GM21423 (cell line): ENCODE results near the gene KRT25.
"Not testable (repeated sequence)": the region's sequence is repeated elsewhere in the genome, so short reads cannot be mapped to it uniquely, and the experiment has no call there.

ENCODE experiments used
- ATAC-seq: cut with Tn5 transposase; IDR thresholded peaks from one replicate; pipeline ENCODE4 v1.9.1; 2021; ENCODE audit warnings: mild to moderate bottlenecking, moderate library complexity; ENCODE audit not compliant: unreplicated experiment

Gene KRT25

DNA sequence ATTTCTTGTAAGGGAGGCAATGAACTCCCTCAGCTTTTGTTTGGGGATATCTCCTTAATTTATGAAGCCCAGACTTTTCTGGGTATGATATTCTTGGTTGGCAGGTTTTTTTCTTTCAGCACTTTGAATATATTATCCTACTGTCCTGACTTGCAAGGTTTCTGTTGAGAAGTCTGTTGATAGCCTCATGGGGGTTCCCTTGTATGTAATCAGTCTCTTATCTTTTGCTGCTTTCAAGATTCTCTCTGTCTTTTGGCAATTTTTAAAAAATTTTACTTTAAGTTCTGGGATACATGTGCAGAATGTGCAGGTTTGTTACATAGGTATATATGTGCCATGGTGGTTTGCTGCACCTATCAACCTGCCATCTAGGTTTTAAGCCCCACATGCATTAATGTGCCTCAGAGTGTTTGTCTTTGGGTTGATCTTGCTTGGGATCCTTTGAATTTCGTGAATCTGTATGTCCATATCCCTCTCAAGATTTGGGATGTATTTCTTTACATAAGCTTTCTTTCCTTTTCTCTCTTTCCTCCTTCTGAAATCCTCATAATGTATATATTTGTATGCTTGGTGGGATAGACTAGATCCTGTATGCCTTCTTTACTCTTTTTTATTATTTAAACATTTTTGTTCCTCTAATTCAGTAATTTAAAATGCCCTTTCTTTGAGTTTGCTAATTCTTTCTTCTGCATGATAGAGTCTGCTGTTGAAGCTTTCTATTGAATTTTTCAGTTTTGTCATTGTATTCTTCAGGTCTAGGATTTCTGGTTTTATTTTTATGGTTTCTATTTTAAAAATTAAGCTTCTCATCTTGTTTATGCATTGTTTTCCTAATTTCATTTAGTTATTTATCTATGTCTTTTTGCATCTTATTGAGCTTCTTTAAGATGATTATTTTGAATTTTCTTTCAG, 5.2 kb upstream of the KRT25 start:
- no peak for ATAC-seq

DNA sequence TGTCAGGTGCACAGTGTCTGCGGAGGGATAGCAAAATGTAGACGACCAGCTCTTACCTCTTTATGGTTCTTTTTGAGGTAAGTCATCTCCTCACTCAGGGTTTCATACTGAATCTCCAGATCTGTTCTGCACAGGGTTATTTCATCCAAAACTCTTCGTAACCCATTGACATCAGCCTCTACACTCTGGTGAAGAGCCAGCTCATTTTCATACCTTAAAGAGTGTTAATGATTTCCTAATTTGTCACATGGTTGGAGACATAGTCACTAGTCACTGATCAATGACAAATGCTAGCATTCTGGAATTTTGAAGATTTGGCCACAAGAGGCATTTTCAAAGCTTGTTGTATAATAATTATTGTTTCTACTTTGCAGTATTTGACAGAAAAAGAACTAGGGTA, 1.3 kb downstream of the KRT25 start:
- ATAC-seq: no peak

DNA sequence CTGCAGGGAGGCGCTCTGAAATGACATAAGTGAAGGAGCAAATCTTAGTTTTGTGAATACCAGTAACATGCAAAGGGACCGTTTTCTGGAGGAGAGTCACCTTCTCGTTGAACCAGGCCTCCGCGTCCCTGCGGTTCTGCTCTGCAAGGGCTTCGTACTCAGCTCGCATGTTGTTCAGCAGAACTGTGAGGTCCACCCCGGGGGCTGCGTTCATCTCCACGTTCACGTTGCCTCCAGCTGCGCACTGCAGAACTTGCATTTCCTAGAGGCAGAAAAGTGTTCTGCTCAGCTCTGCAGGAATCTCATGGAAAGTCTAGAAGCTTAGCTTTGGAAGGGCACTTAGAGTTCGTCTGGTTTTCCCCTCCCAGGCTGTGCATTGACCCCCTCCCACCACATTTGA, 4.1 kb downstream of the KRT25 start:
- no peak for ATAC-seq

DNA sequence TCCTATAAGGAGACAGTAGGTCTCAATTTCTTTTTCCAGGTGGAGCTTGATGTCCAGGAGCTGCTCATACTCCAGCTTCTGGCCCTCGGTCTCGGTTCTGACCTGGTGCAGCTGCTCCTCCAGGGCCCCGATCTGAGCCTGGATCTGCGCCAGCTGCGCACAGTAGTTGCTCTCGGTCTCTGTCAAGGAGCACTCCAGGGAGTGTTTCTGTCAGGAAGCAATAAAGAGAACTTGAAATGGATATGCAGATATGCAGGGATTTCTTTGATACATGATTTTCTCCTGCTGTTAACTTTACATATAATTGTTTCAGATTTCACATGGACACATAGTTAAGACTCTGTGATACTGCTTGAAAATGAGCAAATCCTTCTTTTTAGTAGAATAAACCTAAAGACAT, 4.7 kb downstream of the KRT25 start:
- ATAC-seq: no peak

DNA sequence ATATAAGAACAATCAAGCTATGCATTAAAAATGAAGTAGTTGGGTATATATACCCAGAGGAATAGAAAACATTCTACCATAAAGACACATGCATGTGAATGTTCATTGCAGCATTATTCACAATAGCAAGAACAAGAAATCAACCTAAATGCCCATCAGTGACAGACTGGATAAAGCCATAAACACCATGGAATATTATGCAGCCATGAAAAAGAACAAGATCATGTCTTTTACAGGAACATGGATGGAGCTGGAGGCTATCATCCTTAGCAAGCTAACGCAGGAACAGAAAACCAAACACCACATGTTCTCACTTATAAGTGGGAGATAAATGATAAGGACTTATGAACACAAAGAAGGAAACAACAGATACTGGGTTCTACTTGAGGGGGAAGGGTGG, 6.5 kb downstream of the KRT25 start:
- ATAC-seq: not testable (repeated sequence)

DNA sequence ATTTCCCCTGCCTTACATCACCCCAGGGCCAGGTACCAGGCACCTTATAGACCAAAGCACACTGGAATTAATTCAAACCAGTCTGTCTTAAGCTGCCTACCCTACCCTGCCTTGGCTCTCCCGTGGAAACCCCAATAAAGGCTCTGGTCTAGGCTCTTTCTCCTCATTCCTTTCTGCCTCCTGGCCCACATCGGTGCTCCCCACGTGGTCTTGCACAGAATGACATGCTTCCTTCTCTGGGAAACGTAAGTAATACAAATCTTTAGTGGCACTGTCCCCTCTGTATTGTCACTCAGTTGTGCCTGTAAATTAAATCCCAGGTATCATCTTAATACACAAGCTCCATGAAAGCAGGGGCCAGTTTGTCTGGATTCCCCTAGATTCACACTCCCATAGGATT, 16.6 kb downstream of the KRT25 start:
- no peak for ATAC-seq

DNA sequence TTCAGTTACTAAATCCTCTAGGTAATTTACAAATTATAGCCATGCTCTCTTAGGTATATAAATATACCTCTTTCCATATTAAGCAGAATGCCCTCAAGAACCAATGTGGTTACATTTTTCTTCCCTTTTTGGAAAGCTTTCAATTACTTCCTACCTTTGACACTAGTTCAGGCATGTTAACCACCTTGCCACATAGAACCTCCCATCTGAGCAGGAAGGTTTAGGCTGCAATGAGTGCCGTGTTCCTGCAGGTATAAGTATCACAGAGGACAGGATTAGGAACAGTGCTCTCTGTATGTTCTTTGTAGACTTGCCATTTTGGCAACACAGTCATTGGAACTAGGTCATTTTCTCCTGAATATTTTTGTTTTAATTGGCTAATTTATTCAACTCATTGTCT, 20.1 kb downstream of the KRT25 start:
- ATAC-seq: no peak

DNA sequence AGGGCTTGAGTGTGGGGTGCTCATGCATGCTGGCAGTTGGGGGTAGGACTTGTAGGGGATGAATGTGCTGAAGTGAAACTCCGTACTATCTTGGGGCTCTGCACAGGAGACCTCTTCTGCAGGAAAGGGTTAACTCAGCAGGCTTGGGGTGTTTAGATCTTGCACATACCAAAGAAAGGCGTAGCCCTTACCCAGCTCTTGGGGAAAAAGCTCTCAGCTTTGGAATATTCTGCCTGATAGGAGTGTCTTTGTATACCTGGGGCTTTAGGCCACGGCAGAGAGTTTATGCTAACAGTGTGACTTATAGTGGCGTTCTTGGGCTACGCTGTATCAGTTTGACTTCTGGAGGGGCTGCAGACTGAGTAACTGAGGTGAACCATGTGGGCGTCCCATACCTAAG, 21.1 kb downstream of the KRT25 start:
- ATAC-seq: no peak

DNA sequence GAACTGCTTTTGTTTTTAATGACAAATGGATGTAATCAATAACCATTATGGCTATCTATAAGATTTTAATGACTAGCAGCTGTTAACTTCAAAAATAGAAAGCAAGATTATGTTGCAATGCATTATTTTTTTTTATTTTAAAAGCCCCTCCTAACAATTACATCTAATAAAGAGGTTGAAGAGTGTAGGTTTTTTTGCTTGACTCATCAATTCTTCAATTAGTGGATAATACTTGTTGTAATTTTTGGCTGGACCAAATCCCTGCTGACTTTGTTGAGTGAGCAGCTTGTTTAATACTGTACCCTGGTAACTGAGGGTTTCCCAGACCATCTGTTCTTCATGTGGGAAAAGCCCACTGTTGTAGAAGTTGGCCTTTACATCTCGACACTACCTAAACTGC, 24.2 kb downstream of the KRT25 start:
- no peak for ATAC-seq

DNA sequence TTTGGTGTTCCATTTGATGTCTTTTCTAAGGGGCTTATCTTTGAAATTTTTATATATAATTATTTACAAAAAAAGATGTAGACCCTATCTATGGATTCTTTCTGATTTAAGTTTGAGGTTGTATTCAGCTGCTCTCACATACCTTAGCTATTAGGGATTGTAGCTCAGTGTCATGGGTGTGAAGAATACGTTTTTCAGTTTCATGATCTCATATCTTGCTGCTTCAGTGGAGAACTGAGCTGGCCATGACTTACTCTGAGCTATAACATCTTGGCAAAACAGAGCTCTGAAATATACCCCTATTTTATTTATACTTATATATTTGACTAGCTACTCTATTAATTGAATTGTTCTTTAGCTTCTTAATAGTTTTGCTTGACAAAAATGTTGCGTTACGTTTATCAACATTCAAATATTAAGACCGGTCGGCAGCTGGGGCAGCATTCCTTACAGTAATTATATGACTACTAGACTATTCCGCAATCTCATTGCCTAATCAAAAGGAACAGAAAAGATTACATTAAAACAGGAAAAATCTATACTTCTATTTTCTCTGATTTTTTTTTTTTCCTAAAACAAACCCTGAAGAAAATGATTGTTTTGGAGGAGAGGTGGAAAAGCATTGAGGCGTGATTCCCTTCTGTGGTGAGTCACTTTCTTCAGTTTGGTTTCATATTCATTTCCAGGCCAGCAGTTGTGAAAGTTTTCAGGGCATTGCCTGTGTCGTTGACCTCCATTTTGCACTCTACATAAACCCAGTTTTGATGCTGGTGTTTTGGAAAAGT, 27.5 kb downstream of the KRT25 start:
- ATAC-seq: peak; percentile 53

DNA sequence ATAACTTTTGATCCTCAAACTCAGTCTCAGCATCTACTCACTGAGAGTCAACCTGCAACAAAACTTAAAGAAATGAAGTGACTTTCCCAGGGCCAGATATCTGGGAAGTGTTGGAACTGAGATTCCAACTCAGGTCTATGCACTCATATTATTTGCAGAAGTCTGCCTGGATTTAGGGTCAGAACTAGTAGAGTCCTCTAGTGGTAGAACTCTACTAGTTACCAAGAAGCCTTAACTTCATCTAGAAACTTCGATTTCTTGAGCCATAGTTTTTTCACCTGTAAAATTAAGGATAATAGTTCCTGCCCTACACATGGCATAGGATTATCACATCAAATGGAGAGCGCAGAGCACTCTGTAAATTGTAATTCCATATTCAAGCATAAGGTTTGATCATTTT, 28.2 kb downstream of the KRT25 start:
- no peak for ATAC-seq

DNA sequence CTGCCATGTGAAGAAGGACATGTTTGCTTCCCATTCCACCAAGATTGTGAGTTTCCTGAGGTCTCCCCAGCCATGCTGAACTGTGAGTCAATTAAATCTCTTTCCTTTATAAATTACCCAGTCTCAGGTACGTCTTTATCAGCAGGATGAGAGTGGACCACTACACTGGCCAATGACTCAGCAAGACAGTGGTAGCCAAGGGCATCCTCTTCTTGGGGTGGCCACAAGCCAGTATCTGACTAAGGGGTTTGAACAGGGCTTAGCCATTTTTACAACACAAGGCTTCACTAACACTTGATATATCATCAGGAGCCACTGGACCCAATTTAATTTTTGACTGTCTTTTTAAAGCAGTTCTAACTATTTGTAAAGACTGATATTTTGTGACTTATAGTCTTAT, 30.5 kb downstream of the KRT25 start:
- no peak for ATAC-seq

DNA sequence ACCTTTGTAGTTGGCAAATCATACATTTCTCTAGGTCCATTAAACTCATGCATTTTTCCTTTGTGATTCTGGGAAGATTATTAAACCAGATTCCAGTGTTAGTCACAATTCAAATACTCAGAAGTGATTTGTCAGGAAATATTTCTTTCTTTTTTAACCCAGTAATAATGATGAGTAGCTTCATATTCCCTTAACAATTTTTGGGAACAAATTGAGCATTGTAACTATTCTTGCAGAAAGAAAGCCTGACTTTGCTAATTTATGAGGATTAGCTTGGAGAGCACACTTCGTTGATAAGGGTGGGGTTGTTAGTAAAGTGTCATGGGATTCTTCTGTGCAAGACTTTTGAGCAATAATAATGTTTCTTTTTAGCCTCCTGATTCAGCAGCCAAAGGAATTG, 32.9 kb downstream of the KRT25 start:
- ATAC-seq: no peak

DNA sequence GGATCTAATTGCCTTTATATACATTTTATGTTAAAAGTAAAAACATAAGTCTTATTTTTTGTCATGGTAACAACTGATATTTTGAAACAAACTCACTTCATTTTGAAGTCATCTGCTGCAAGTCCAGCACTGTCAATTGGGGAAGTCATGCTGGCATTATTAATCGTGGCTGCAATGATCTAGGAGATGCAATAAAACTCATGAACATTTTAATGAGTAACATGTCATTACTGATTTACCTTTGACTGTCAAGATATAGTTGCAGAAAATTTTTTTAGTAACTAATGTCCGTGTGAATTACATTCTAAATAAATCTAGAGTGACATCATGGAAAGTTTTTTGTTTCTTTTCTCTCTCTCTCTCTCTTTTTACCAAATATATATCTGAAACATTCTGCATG, 34.2 kb downstream of the KRT25 start:
- no peak for ATAC-seq

DNA sequence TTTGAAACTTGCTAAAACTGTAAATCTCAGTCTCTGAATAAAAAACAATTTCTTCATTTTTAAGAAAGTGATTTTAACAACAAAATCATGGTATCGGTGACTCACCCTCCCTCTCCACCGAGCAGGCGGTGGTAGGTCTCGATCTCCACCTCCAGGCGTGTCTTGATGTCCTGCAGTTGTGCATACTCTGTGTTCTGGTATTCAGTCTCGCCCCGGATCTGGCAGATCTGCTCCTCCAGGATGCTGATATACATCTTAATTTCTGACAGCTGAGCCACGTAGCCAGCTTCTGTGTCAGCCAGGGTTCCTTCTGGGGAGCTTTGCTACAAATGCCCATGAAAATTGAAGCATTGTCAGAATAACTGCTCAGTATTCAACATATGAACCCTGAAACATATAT, 36.2 kb downstream of the KRT25 start:
- ATAC-seq: no peak

DNA sequence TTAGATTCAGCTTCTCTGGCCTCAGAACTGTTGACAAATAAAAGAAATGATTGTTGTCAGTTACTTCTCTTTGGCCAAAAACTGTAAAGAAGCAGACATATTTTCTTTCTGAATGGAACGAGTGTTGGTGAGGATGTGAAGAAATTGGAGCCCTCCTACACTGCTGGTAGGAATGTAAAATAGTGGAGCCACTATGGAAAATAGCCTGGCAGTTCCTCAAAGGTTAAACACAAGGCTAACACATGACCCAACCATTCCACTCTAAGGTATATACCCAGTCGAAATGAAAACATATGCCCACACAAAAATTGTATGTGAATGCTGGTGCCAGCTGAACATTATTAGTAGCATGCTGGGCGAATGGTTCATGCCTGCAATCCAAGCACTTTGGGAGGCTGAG, 37.4 kb downstream of the KRT25 start:
- ATAC-seq: no peak

DNA sequence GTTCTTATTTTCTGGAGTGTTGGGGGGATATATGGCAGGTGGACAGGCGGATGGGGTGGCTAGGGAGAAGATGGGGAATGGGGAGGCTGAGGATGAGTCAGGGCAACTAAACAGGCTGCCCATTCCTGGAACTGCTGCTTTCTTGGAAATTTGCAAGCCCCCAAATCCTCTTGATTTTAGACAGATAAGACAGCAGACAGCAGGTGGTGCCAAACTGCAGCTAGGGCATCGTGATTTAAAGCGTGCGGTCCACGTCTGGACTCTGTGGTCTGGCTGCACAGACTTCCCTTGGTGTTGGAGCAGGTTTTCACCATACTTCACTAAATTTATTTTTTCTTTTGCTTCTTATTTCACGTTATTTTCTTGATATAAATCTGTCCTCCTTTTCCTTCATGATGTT, 40.7 kb downstream of the KRT25 start:
- ATAC-seq: no peak

DNA sequence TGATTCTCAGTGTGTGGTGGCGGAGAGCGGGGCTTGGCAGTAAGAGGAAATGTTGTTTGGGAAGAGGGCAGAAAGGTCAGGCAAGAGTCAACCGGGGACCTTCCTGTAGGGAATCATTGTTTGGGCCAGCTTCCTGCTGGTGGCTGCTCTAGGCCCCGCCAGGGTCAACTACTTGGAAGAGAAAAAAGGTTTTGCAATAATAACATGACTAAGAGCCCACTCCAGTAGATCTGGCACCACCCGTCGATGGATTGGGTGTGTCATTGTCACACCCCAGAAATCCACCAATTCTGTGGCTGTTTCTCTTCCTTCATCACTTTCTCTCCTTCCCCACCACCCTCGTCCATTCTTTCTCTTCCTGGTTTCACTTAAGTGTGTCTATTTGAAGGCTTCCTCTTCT, 47.4 kb downstream of the KRT25 start:
- no peak for ATAC-seq

DNA sequence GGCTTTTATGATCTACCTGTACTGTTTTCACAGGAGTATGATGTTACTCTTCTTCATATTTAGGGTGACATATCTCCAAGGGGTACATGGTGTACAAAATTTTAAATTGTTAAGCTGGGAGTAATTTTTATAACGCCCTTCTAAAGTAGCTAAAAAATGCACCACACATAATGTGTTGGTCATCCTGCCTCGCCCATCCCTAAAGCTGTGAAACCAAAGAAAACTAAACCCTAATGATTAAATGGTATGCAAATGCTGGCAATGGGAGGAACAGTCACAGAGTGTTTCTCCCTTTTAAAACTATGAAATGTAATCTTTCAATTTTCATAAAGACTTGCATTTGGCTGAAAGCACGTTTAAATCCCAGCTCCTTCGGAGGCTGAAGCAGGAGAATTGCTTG, 49.5 kb downstream of the KRT25 start:
- ATAC-seq: no peak

DNA sequence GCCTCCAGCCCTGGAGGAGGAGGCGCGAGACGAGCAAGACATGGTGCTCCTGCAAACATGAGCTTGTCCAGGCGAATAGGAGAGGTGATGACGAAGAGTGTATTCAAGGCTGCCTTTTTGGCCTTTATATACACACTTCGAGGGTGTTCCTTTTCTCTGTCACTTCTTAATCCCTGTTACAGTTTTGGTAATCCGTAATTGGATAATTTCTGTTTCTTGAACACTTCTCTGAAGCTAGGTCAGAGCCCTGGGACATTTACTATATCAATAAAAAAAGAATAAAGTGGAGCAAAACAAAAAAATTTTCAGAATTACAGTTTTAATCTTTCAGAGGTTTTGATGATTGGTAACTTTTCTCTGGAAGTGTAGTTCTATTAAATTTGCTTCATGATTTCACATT, 51.5 kb downstream of the KRT25 start, which contains the start of gene KRT24:
KRT24 (minus strand) TSS at position 101 of the 400 bp plus-strand sequence; CDS start at position 42, 59 bp downstream.
- ATAC-seq: no peak

DNA sequence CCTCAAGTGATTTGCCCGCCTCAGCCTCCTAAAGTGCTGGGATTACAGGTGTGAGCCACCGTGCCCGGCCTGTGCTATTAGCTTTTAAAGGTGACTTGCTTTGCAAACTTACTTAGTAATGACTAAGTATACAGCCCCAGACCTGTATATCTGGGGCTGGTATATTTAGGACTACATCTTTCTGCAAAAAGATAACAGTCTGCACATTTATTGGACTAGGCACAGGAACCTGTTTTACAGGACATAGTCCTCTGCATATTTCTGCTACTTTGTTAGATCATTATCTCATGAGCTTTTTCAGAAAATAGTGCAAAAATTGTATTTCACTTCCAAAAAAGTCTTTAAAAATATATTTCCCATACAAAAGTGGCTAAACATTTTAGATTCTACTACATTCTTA, 52.9 kb downstream of the KRT25 start:
- no peak for ATAC-seq

DNA sequence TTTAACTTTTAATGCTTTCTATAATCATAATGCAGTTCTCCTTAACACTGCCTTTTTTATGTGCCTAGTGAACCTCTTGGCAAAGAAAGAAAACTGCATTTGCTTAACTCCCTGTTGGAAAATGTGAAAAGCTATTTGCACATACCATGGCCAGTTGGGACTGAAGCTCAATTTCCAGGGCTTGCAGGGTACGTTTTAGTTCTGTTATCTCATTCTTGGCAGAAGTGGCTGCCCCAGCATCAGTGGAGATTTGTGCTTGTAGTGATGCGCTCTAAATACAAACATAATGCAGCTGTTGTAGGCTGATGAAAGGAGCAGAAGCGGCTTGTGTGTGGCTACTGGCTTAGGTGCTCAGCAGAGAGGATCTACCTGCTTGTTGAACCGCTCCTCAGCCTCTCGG, 55.3 kb downstream of the KRT25 start:
- no peak for ATAC-seq
